ENCODE measurements around the gene PRKCQ.
"Not testable (repeated sequence)": the region's sequence is repeated elsewhere in the genome, so short reads cannot be mapped to it uniquely, and the experiment has no call there.

PRKCQ gene

DNA sequence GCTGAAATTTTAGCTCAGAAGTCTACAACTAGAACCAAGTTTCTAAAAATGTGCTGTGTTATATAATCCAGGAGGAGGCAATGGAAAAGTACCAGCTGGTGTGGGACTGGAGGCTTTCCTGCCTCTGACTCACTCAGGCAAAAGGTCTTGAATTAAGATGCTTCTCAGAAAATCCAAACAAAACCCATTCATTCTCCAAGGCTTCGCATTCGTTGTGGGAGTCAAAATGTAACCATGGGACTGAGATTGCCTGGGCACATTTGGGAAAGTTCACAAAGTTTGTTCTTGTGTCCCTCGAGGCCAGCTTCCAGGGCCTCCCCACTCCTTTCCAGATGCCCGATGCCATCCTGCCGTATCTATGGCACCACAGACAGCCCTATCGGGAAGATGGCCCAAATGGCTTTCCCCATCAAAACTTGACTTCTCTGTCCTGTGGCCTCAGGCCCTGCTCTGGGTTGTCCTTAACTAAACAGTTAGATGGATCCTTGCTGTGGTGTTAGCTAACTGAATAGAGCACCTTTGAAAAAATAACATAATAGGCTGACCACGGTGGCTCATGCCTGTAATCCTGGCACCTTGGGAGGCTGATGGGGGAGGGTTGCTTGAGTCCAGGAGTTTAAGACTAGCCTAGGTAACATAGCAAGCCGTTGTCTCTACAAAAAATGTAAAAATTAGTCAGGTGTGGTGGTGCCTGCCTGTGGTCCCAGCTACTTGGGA is 196.8 kb downstream of the PRKCQ start:
- Histone ChIP-seq H3K4me3 (ENCODE audit: low read length) (no peak overlapping the region), H3K36me3 (replicated peaks; ENCODE audit: insufficient read depth, low read length) (no peaks in the 10 kb centered on the region), H3K9me3 (replicated peaks; ENCODE audit: insufficient read depth, low read length) (no peaks in the 10 kb centered on the region), H3K4me2 (ENCODE audit: low read depth, low read length) (no peak overlapping the region), H3K79me2 (ENCODE audit: low read length) (no peaks in the 10 kb centered on the region), H3K27ac (ENCODE audit: low read length) (no peak overlapping the region), H3K9ac (ENCODE audit: low read length) (no peak overlapping the region), H3F3A (ENCODE audit: insufficient read depth, low read length) (peaks cover 9% of the 10 kb centered on the region; the same call in 1 of the 2 replicates), H3K9me2 (replicated peaks; ENCODE audit: insufficient read depth, low read length) (no peaks in the 10 kb centered on the region), H2AFZ (ENCODE audit: low read length) (no peak overlapping the region), H4K20me1 (ENCODE audit: insufficient read depth, low read length) (no peaks in the 10 kb centered on the region), H3K27me3 (replicated peaks; ENCODE audit: insufficient read depth, low read length) (no peaks in the 10 kb centered on the region), H3K4me1 (ENCODE audit: low read length) (peaks cover 18% of the 10 kb centered on the region)
- TF ChIP-seq CTCF (IDR thresholded peaks at IDR 0.05; ENCODE audit: low read length) (no peak), EZH2 (optimal IDR thresholded peaks at IDR 0.05; ENCODE audit: low read depth, low read length) (no peak), EZH2phosphoT487 (IDR thresholded peaks at IDR 0.05; ENCODE audit: low read length) (no peak)
- no peak for DNase-seq

- TF ChIP-seq EZH2 (optimal IDR thresholded peaks at IDR 0.05; ENCODE audit: low read depth, low read length) (no peak), CTCF (IDR thresholded peaks at IDR 0.05; ENCODE audit: low read length) (no peak), EZH2phosphoT487 (IDR thresholded peaks at IDR 0.05; ENCODE audit: low read length) (no peak)
- Histone ChIP-seq H3K36me3 (replicated peaks; ENCODE audit: insufficient read depth, low read length) (no peaks in the 10 kb centered on the region), H3K9ac (ENCODE audit: low read length) (peak overlapping the region; percentile 44; the same call in 1 of the 2 replicates), H3F3A (ENCODE audit: insufficient read depth, low read length) (peaks cover 9% of the 10 kb centered on the region; the same call in 1 of the 2 replicates), H2AFZ (ENCODE audit: low read length) (peak overlapping the region; percentile 52), H3K4me2 (ENCODE audit: low read depth, low read length) (peak overlapping the region; percentile 80), H3K9me3 (replicated peaks; ENCODE audit: insufficient read depth, low read length) (no peaks in the 10 kb centered on the region), H3K79me2 (ENCODE audit: low read length) (no peaks in the 10 kb centered on the region), H3K27ac (ENCODE audit: low read length) (peak overlapping the region; percentile 55; the same call in 1 of the 2 replicates), H3K27me3 (replicated peaks; ENCODE audit: insufficient read depth, low read length) (no peaks in the 10 kb centered on the region), H4K20me1 (ENCODE audit: insufficient read depth, low read length) (no peaks in the 10 kb centered on the region), H3K9me2 (replicated peaks; ENCODE audit: insufficient read depth, low read length) (no peaks in the 10 kb centered on the region), H3K4me1 (ENCODE audit: low read length) (peaks cover 18% of the 10 kb centered on the region), H3K4me3 (ENCODE audit: low read length) (peak overlapping the region; percentile 37)
- peak; percentile 87 for DNase-seq
These were observed 198.0 kb downstream of the PRKCQ start for GRCh38 chr10:6382081-6382480.

DNA sequence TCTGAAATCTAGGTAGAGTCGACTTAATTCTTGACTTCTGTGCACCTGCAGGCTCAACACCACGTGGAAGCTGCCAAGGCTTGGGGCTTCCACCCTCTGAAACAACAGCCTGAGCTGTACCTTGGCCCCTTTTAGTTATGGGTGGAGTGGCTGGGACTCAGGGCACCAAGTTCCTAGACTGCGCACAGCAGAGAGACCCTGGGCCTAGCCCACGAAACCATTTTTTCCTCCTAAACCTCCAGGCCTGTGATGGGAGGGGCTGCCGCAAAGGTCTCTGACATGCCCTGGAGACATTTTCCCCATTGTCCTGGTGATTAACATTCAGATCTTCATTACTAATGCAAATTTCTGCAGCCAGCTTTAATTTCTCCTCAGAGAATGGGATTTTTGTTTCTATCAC is 199.6 kb downstream of the PRKCQ start:
- H2AFZ ChIP-seq (ENCODE audit: low read length); H3F3A ChIP-seq (ENCODE audit: insufficient read depth, low read length); H3K4me2 ChIP-seq (ENCODE audit: low read depth, low read length); H3K36me3 ChIP-seq (replicated peaks; ENCODE audit: insufficient read depth, low read length); H4K20me1 ChIP-seq (ENCODE audit: insufficient read depth, low read length); H3K9me2 ChIP-seq (replicated peaks; ENCODE audit: insufficient read depth, low read length); H3K27me3 ChIP-seq (replicated peaks; ENCODE audit: insufficient read depth, low read length); H3K9ac ChIP-seq (ENCODE audit: low read length); H3K4me3 ChIP-seq (ENCODE audit: low read length); H3K9me3 ChIP-seq (replicated peaks; ENCODE audit: insufficient read depth, low read length); H3K27ac ChIP-seq (ENCODE audit: low read length); H3K79me2 ChIP-seq (ENCODE audit: low read length); DNase-seq: not testable (repeated sequence)
- peaks cover 18% of the 10 kb centered on the region for H3K4me1 ChIP-seq (ENCODE audit: low read length)

Data from MM.1S (cell line).